OCI-LY3 (cell line): ENCODE results near the gene RSPH9.

ENCODE experiments used
- H2AFZ ChIP-seq: fragments of 200-600, 300-600 bp; shearing (Covaris generic); 2 replicates; pipeline ENCODE4 v1.6.0; 2014; ENCODE audit warnings: antibody characterized with exemption, low read depth, low read length
- H3K27ac ChIP-seq: fragments of 200-600, 300-600 bp; sonication (generic); 2 replicates; pipeline ENCODE4 v1.5.1; 2014; ENCODE audit warnings: mild to moderate bottlenecking, low read length, moderate library complexity, mixed read lengths
- H3K27me3 ChIP-seq: fragments of 200-600, 300-600 bp; sonication (generic); 2 replicates; pipeline ENCODE4 v1.6.1; 2014; ENCODE audit warnings: low read depth, low read length, mixed read lengths
- H3K36me3 ChIP-seq: fragments of 200-600, 300-600 bp; sonication (generic); replicated peaks from 2 replicates; pipeline ENCODE3; 2014; ENCODE audit warnings: low read depth, low read length, mixed read lengths
- H3K4me1 ChIP-seq: fragments of 300-600, 200-600 bp; sonication (generic); 2 replicates; pipeline ENCODE4 v1.6.1; 2014; ENCODE audit warnings: low read length, mixed read lengths
- H3K4me2 ChIP-seq: fragments of 200-600, 300-600 bp; sonication (generic); 2 replicates; pipeline ENCODE4 v1.6.1; 2014; ENCODE audit warnings: low read length, mixed read lengths
- H3K4me3 ChIP-seq: fragments of 300-600, 200-600 bp; sonication (generic); 2 replicates; pipeline ENCODE4 v1.5.1; 2014; ENCODE audit warnings: antibody characterized with exemption, mild to moderate bottlenecking, low read length, moderate library complexity
- H3K79me2 ChIP-seq: fragments of 300-600, 200-600 bp; shearing (Covaris generic); 2 replicates; pipeline ENCODE4 v1.6.1; 2014; ENCODE audit warnings: mild to moderate bottlenecking, low read length, mixed read lengths
- H3K9ac ChIP-seq: fragments of 300-600, 200-600 bp; shearing (Covaris generic); 2 replicates; pipeline ENCODE4 v1.6.0; 2014; ENCODE audit warnings: mild to moderate bottlenecking, low read length, moderate library complexity
- H3K9me3 ChIP-seq: fragments of 200-600, 300-600 bp; shearing (Covaris generic); 2 replicates; pipeline ENCODE4 v1.6.1; 2014; ENCODE audit warnings: low read length, mixed read lengths; ENCODE audit not compliant: insufficient read depth
- H4K20me1 ChIP-seq: fragments of 200-600, 300-600 bp; sonication (generic); 2 replicates; pipeline ENCODE4 v1.6.1; 2016; ENCODE audit warnings: low read length, mixed read lengths; ENCODE audit not compliant: insufficient read depth
- CTCF ChIP-seq: fragments of 200-600, 300-600 bp; sonication (generic); IDR thresholded peaks from 2 replicates; pipeline ENCODE4 v1.5.1; 2014; ENCODE audit warnings: antibody characterized with exemption, low read length, low read depth
- EZH2phosphoT487 ChIP-seq: fragments of 200-600 bp; shearing (Covaris generic); IDR thresholded peaks from 2 replicates; pipeline ENCODE4 v1.6.1; 2018; ENCODE audit warnings: antibody characterized with exemption, mixed run types, low read depth

RSPH9 gene

GRCh38 chr6:43621836-43622180 lies 23.0 kb upstream of the RSPH9 start:
- no peak overlapping the region for H3K27ac ChIP-seq

GRCh38 chr6:43622541-43622940 lies 22.3 kb upstream of the RSPH9 start:
- no peak for TF ChIP-seq CTCF
- TF ChIP-seq EZH2phosphoT487 = no peak
- Histone ChIP-seq H3K27me3 (no peaks in the 10 kb centered on the region), H3K79me2 (peaks cover 9% of the 10 kb centered on the region), H3K9ac (no peak overlapping the region), H4K20me1 (no peaks in the 10 kb centered on the region), H3K9me3 (no peaks in the 10 kb centered on the region), H3K27ac (no peak overlapping the region), H2AFZ (no peak overlapping the region), H3K4me2 (no peak overlapping the region), H3K4me3 (no peak overlapping the region), H3K36me3 (peaks cover 77% of the 10 kb centered on the region), H3K4me1 (peaks cover 1% of the 10 kb centered on the region; the same call in 1 of the 2 replicates)

More at GRCh38 chr6:43621836-43622180, 23.0 kb upstream of the RSPH9 start:
- Histone ChIP-seq H4K20me1 (no peaks in the 10 kb centered on the region), H3K4me3 (no peak overlapping the region), H3K79me2 (peaks cover 1% of the 10 kb centered on the region), H2AFZ (no peak overlapping the region), H3K4me2 (no peak overlapping the region), H3K4me1 (no peaks in the 10 kb centered on the region), H3K9me3 (no peaks in the 10 kb centered on the region), H3K27me3 (no peaks in the 10 kb centered on the region), H3K36me3 (peaks cover 72% of the 10 kb centered on the region), H3K9ac (no peak overlapping the region)
- no peak for TF ChIP-seq EZH2phosphoT487
- TF ChIP-seq CTCF = no peak

- Histone ChIP-seq H3K9me3 (no peaks in the 10 kb centered on the region), H3K79me2 (peaks cover 21% of the 10 kb centered on the region), H3K9ac (no peak overlapping the region), H3K27me3 (no peaks in the 10 kb centered on the region), H3K4me3 (no peak overlapping the region), H4K20me1 (no peaks in the 10 kb centered on the region), H3K4me2 (no peak overlapping the region), H2AFZ (no peak overlapping the region), H3K27ac (no peak overlapping the region), H3K36me3 (peaks cover 76% of the 10 kb centered on the region), H3K4me1 (peaks cover 6% of the 10 kb centered on the region; the same call in 1 of the 2 replicates)
- TF ChIP-seq CTCF = no peak
- TF ChIP-seq EZH2phosphoT487 = no peak
Observed at GRCh38 chr6:43623880-43624785, 20.7 kb upstream of the RSPH9 start.

GRCh38 chr6:43624786-43625288 lies 20.0 kb upstream of the RSPH9 start:
- Histone ChIP-seq H3K9ac (no peak overlapping the region), H3K79me2 (peaks cover 21% of the 10 kb centered on the region), H2AFZ (no peak overlapping the region), H3K4me2 (no peak overlapping the region), H3K27ac (no peak overlapping the region), H3K4me1 (peaks cover 6% of the 10 kb centered on the region; the same call in 1 of the 2 replicates), H3K4me3 (no peak overlapping the region), H4K20me1 (no peaks in the 10 kb centered on the region), H3K9me3 (no peaks in the 10 kb centered on the region), H3K27me3 (no peaks in the 10 kb centered on the region), H3K36me3 (peaks cover 69% of the 10 kb centered on the region)
- no peak for TF ChIP-seq EZH2phosphoT487
